Measurements from ENCODE around the gene SLC23A2.

The SLC23A2 gene

GRCh38 chr20:4896119-4896702 is 105.1 kb downstream of the SLC23A2 start:
- DNase-seq (ENCODE audit: extremely low read depth, low read depth) = no peak
- H3K4me3 ChIP-seq (replicated peaks; ENCODE audit: low read depth, low read length) = no peak overlapping the region
- no peak for TF ChIP-seq CTCF (IDR thresholded peaks at IDR 0.05; ENCODE audit: low read depth, low read length, missing control alignments)

- DNase-seq (ENCODE audit: extremely low read depth, low read depth) = no peak
- H3K4me3 ChIP-seq (replicated peaks; ENCODE audit: low read depth, low read length) = no peak overlapping the region
- no peak for TF ChIP-seq CTCF (IDR thresholded peaks at IDR 0.05; ENCODE audit: low read depth, low read length, missing control alignments)
Observed at GRCh38 chr20:4894981-4895381, 106.3 kb downstream of the SLC23A2 start.

DNA sequence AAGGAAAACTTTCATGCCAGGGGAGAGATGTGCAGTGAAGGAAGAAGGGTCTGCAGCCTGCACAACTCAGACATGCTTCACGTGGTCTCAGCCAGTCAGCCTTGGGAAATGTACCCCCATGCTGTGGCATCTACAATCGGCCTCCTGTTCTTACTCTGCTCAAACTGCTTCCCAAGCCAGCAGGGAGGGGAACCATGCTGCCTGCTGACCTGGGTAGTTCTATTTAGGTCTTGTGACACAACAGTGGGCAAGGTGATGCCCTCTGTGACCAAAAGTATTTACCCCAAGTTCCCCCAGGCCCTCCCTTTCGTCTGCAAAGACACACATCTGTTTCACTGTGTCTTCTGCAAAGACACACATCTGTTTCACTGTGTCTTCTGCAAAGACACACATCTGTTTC is 106.9 kb downstream of the SLC23A2 start:
- no peak for TF ChIP-seq CTCF (IDR thresholded peaks at IDR 0.05; ENCODE audit: low read depth, low read length, missing control alignments)
- H3K4me3 ChIP-seq (replicated peaks; ENCODE audit: low read depth, low read length) = no peak overlapping the region
- DNase-seq (ENCODE audit: extremely low read depth, low read depth) = no peak

GRCh38 chr20:4893709-4894108 is 107.6 kb downstream of the SLC23A2 start:
- DNase-seq (ENCODE audit: extremely low read depth, low read depth) = no peak
- TF ChIP-seq CTCF (IDR thresholded peaks at IDR 0.05; ENCODE audit: low read depth, low read length, missing control alignments) = no peak
- H3K4me3 ChIP-seq (replicated peaks; ENCODE audit: low read depth, low read length) = no peak overlapping the region

DNA sequence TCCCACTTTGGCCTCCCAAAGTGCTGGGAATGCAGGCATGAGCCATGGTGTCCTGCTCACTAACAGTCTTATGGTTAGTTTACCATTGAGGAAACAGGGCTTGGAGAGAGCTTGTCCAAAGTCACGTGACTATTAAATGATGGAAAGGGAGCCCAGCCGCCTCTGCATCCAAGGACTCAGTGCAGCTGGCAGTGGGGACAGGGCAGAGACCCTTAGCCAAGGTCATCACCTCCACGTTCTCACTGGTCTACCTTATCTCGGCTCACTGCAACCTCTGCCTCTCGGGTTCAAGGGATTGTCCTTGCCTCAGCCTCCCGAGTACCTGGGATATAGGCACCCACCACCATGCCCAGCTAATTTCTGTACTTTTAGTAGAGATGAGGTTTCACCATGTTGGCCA is 109.3 kb downstream of the SLC23A2 start:
- DNase-seq (ENCODE audit: extremely low read depth, low read depth) = no peak
- no peak overlapping the region for H3K4me3 ChIP-seq (replicated peaks; ENCODE audit: low read depth, low read length)
- no peak for TF ChIP-seq CTCF (IDR thresholded peaks at IDR 0.05; ENCODE audit: low read depth, low read length, missing control alignments)

DNA sequence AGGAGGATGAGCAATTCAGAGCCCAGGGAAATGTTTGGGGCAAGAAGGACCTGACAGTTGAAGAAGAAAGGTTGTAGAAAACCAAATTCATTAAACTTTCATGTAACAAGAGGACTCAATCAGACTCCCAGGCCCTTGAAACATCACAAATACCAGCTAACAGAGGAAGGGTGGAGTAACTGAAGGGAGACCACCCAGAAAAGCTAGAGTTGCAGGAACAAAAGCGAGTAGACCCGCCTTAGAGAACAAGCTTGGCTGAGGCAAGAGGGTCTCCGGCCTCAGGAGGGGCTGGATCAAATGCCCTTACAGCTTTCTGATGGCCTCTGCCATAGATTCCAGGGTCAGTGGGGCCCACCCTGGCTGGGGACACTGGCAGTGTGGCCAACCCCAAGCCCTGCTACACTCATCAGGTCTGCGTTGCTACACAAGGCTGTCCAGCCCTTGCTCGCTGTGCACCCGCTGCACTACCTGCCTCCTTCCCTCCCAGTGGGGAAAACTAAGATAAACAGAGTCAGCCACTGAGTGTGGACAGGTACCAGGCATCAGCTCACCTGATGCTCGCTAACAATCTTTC is 110.0 kb downstream of the SLC23A2 start:
- H3K4me3 ChIP-seq (replicated peaks; ENCODE audit: low read depth, low read length) = no peak overlapping the region
- no peak for DNase-seq (ENCODE audit: extremely low read depth, low read depth)
- TF ChIP-seq CTCF (IDR thresholded peaks at IDR 0.05; ENCODE audit: low read depth, low read length, missing control alignments) = no peak

DNA sequence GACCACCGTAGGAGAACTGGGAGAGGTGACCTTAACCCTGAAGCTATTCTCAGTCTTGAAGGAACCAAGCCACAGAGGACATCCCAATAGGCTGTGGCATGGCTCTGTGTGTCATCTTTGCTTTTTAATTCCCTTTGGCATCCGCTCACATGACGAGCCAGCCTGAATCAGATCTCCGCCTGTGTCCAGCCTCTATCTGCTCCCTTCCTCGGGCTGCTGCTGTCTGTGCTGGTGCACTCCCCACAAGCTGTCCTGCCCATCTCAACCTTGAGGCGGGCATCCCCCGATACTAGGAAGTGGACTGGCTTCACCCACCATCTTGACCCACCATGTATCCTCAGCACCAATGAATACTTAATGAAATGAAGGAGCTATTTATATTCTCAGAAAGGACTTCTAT is 111.9 kb downstream of the SLC23A2 start:
- no peak for DNase-seq (ENCODE audit: extremely low read depth, low read depth)
- no peak for TF ChIP-seq CTCF (IDR thresholded peaks at IDR 0.05; ENCODE audit: low read depth, low read length, missing control alignments)
- no peak overlapping the region for H3K4me3 ChIP-seq (replicated peaks; ENCODE audit: low read depth, low read length)
